Measurements from ENCODE around the gene NR2C2. TPM values are rescaled to one million over a fixed set of nuclear protein-coding genes. Genes with fewer than 3 reads are reported as not detected.

NR2C2 gene
- total RNA-seq, 2 donors from 2014 or later, result 43.5 to 79.1 TPM

GRCh38 chr3:14915636-14916222 lies 31.7 kb upstream of the NR2C2 start:
- no peaks in the 10 kb centered on the region for H3K27me3 ChIP-seq (replicated peaks; ENCODE audit: insufficient read depth)
- DNase-seq (ENCODE audit: low spot score), result no peak
- no peak overlapping the region for H3K4me3 ChIP-seq
- no peak overlapping the region for H3K27ac ChIP-seq
- H3K9me3 ChIP-seq, result no peaks in the 10 kb centered on the region
- no peak for TF ChIP-seq CTCF (IDR thresholded peaks at IDR 0.05)
- no peak for ATAC-seq (ENCODE audit: insufficient number of reproducible peaks, low FRiP score, low read depth)
- H3K36me3 ChIP-seq, result no peaks in the 10 kb centered on the region
- no peaks in the 10 kb centered on the region for H3K4me1 ChIP-seq (ENCODE audit: control insufficient read depth in 1 of 2, low read depth in 2 of 2)

- DNase-seq (ENCODE audit: low spot score), result no peak
- ATAC-seq (ENCODE audit: insufficient number of reproducible peaks, low FRiP score, low read depth), result no peak
- no peaks in the 10 kb centered on the region for H3K36me3 ChIP-seq
- no peak overlapping the region for H3K27ac ChIP-seq
- H3K4me1 ChIP-seq (ENCODE audit: control insufficient read depth in 1 of 2, low read depth in 2 of 2), result no peaks in the 10 kb centered on the region
- H3K4me3 ChIP-seq, result no peak overlapping the region
- no peaks in the 10 kb centered on the region for H3K27me3 ChIP-seq (replicated peaks; ENCODE audit: insufficient read depth)
- no peaks in the 10 kb centered on the region for H3K9me3 ChIP-seq
- no peak for TF ChIP-seq CTCF (IDR thresholded peaks at IDR 0.05)
Observed at GRCh38 chr3:14918356-14918860, 29.0 kb upstream of the NR2C2 start.

GRCh38 chr3:14920536-14920935 lies 26.8 kb upstream of the NR2C2 start:
- DNase-seq (ENCODE audit: low spot score), result no peak
- H3K4me3 ChIP-seq, result no peak overlapping the region
- no peaks in the 10 kb centered on the region for H3K36me3 ChIP-seq
- no peaks in the 10 kb centered on the region for H3K4me1 ChIP-seq (ENCODE audit: control insufficient read depth in 1 of 2, low read depth in 2 of 2)
- H3K27me3 ChIP-seq (replicated peaks; ENCODE audit: insufficient read depth), result no peaks in the 10 kb centered on the region
- no peak for ATAC-seq (ENCODE audit: insufficient number of reproducible peaks, low FRiP score, low read depth)
- no peak for TF ChIP-seq CTCF (IDR thresholded peaks at IDR 0.05)
- no peak overlapping the region for H3K27ac ChIP-seq
- H3K9me3 ChIP-seq, result no peaks in the 10 kb centered on the region

- TF ChIP-seq CTCF (IDR thresholded peaks at IDR 0.05), result peak; percentile 99
- Histone ChIP-seq H3K27ac (no peak overlapping the region), H3K4me3 (no peak overlapping the region), H3K9me3 (no peaks in the 10 kb centered on the region), H3K36me3 (no peaks in the 10 kb centered on the region), H3K27me3 (replicated peaks; ENCODE audit: insufficient read depth) (no peaks in the 10 kb centered on the region), H3K4me1 (ENCODE audit: control insufficient read depth in 1 of 2, low read depth in 2 of 2) (no peaks in the 10 kb centered on the region)
- DNase-seq (ENCODE audit: low spot score) (peak; percentile 68), ATAC-seq (ENCODE audit: insufficient number of reproducible peaks, low FRiP score, low read depth) (peak; percentile 61)
Observed at GRCh38 chr3:14921034-14921616, 26.3 kb upstream of the NR2C2 start.

- ATAC-seq (ENCODE audit: insufficient number of reproducible peaks, low FRiP score, low read depth) (no peak), DNase-seq (ENCODE audit: low spot score) (no peak)
- no peaks in the 10 kb centered on the region for H3K27me3 ChIP-seq (replicated peaks; ENCODE audit: insufficient read depth)
- no peaks in the 10 kb centered on the region for H3K9me3 ChIP-seq
- H3K27ac ChIP-seq, result no peak overlapping the region
- H3K36me3 ChIP-seq, result no peaks in the 10 kb centered on the region
- no peak overlapping the region for H3K4me3 ChIP-seq
- TF ChIP-seq CTCF (IDR thresholded peaks at IDR 0.05), result no peak
- H3K4me1 ChIP-seq (ENCODE audit: control insufficient read depth in 1 of 2, low read depth in 2 of 2), result no peaks in the 10 kb centered on the region
Observed at GRCh38 chr3:14921811-14922705, 25.3 kb upstream of the NR2C2 start.
